Peyer's patch (tissue), 4 donors: ENCODE results near the gene ITGAL.

Experiments
- POLR2A ChIP-seq, 2 donors: fragments of 450-650 bp; IDR thresholded peaks; one replicate each; pipeline ENCODE4 v1.5.1; 2017; ENCODE audit warnings: antibody characterized with exemption in 2 of 2, mild to moderate bottlenecking in 2 of 2, moderate library complexity in 2 of 2
- TF ChIP-seq, protein P1 (sequence below), 6 experiments: fragments of 450-650 bp in 4 of 6; fragments of 200-600 bp in 2 of 6; sonication (generic) in 1 of 6; IDR thresholded peaks; one replicate each; pipeline ENCODE4 v1.5.1; 2017 to 2019; ENCODE audit warnings: antibody characterized with exemption in 6 of 6, mild to moderate bottlenecking in 3 of 6, moderate library complexity in 1 of 6

GRCh38 chr16:30458561-30459394 is 13.8 kb upstream of the ITGAL start:
- TF ChIP-seq, protein P1, sequence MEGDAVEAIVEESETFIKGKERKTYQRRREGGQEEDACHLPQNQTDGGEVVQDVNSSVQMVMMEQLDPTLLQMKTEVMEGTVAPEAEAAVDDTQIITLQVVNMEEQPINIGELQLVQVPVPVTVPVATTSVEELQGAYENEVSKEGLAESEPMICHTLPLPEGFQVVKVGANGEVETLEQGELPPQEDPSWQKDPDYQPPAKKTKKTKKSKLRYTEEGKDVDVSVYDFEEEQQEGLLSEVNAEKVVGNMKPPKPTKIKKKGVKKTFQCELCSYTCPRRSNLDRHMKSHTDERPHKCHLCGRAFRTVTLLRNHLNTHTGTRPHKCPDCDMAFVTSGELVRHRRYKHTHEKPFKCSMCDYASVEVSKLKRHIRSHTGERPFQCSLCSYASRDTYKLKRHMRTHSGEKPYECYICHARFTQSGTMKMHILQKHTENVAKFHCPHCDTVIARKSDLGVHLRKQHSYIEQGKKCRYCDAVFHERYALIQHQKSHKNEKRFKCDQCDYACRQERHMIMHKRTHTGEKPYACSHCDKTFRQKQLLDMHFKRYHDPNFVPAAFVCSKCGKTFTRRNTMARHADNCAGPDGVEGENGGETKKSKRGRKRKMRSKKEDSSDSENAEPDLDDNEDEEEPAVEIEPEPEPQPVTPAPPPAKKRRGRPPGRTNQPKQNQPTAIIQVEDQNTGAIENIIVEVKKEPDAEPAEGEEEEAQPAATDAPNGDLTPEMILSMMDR (IDR thresholded peaks at IDR 0.05): no peak
- TF ChIP-seq POLR2A (IDR thresholded peaks at IDR 0.05): no peak
